ENCODE results near the gene SSC5D.

DNA sequence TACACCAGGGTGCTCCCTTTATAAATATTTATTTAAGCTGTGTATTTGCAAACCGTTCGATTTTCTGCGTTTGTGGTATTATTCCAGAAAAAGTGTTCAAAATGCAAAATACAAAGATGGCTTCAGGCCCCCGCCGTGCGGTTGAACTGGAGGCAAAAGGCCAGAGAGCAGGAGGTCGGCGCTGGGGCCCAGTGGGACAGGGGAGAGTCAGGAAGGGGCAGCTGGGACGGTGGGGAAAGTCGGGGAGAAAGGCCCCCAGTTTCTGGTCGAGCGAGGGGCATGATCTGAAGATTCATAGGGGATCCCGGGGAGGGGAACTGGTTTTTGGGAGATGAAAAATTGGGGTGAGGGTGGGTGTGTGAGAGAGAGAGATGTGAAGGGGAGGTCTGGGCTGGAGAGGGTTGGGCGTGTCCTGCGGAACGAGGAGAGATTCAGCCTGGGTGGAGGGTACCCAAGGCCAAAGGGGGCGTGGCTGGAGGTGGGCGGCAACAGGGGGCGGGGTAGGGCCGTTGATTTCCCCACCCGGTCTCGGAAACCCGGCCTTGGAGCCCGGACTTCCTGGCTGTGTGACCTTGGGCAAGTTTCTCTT is 27.5 kb upstream of the SSC5D start:
- TF ChIP-seq, protein P1, sequence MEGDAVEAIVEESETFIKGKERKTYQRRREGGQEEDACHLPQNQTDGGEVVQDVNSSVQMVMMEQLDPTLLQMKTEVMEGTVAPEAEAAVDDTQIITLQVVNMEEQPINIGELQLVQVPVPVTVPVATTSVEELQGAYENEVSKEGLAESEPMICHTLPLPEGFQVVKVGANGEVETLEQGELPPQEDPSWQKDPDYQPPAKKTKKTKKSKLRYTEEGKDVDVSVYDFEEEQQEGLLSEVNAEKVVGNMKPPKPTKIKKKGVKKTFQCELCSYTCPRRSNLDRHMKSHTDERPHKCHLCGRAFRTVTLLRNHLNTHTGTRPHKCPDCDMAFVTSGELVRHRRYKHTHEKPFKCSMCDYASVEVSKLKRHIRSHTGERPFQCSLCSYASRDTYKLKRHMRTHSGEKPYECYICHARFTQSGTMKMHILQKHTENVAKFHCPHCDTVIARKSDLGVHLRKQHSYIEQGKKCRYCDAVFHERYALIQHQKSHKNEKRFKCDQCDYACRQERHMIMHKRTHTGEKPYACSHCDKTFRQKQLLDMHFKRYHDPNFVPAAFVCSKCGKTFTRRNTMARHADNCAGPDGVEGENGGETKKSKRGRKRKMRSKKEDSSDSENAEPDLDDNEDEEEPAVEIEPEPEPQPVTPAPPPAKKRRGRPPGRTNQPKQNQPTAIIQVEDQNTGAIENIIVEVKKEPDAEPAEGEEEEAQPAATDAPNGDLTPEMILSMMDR (conservative IDR thresholded peaks at IDR 0.05; ENCODE audit: low read depth in 2 of 2): no peak
- TF ChIP-seq EZH2 (IDR thresholded peaks at IDR 0.05; ENCODE audit: low read depth, unreplicated experiment) (no peak), POLR2AphosphoS5 (IDR thresholded peaks at IDR 0.05; ENCODE audit: low read depth) (no peak), REST (IDR thresholded peaks at IDR 0.05; ENCODE audit: unreplicated experiment) (no peak), ETS1 (IDR thresholded peaks at IDR 0.05) (no peak; the same call in 1 of the 2 replicates), EZH2phosphoT487 (IDR thresholded peaks at IDR 0.05; ENCODE audit: unreplicated experiment) (no peak), CREB1 (CRISPR knock-in tag; IDR thresholded peaks at IDR 0.05; ENCODE audit: low read depth) (no peak), ZNF331 (CRISPR knock-in tag; IDR thresholded peaks at IDR 0.05; ENCODE audit: low read depth) (no peak), NANOG (IDR thresholded peaks at IDR 0.05; ENCODE audit: borderline replicate concordance) (no peak), JUNB (IDR thresholded peaks at IDR 0.05; ENCODE audit: unreplicated experiment) (no peak)
- TF ChIP-seq, protein P2, sequence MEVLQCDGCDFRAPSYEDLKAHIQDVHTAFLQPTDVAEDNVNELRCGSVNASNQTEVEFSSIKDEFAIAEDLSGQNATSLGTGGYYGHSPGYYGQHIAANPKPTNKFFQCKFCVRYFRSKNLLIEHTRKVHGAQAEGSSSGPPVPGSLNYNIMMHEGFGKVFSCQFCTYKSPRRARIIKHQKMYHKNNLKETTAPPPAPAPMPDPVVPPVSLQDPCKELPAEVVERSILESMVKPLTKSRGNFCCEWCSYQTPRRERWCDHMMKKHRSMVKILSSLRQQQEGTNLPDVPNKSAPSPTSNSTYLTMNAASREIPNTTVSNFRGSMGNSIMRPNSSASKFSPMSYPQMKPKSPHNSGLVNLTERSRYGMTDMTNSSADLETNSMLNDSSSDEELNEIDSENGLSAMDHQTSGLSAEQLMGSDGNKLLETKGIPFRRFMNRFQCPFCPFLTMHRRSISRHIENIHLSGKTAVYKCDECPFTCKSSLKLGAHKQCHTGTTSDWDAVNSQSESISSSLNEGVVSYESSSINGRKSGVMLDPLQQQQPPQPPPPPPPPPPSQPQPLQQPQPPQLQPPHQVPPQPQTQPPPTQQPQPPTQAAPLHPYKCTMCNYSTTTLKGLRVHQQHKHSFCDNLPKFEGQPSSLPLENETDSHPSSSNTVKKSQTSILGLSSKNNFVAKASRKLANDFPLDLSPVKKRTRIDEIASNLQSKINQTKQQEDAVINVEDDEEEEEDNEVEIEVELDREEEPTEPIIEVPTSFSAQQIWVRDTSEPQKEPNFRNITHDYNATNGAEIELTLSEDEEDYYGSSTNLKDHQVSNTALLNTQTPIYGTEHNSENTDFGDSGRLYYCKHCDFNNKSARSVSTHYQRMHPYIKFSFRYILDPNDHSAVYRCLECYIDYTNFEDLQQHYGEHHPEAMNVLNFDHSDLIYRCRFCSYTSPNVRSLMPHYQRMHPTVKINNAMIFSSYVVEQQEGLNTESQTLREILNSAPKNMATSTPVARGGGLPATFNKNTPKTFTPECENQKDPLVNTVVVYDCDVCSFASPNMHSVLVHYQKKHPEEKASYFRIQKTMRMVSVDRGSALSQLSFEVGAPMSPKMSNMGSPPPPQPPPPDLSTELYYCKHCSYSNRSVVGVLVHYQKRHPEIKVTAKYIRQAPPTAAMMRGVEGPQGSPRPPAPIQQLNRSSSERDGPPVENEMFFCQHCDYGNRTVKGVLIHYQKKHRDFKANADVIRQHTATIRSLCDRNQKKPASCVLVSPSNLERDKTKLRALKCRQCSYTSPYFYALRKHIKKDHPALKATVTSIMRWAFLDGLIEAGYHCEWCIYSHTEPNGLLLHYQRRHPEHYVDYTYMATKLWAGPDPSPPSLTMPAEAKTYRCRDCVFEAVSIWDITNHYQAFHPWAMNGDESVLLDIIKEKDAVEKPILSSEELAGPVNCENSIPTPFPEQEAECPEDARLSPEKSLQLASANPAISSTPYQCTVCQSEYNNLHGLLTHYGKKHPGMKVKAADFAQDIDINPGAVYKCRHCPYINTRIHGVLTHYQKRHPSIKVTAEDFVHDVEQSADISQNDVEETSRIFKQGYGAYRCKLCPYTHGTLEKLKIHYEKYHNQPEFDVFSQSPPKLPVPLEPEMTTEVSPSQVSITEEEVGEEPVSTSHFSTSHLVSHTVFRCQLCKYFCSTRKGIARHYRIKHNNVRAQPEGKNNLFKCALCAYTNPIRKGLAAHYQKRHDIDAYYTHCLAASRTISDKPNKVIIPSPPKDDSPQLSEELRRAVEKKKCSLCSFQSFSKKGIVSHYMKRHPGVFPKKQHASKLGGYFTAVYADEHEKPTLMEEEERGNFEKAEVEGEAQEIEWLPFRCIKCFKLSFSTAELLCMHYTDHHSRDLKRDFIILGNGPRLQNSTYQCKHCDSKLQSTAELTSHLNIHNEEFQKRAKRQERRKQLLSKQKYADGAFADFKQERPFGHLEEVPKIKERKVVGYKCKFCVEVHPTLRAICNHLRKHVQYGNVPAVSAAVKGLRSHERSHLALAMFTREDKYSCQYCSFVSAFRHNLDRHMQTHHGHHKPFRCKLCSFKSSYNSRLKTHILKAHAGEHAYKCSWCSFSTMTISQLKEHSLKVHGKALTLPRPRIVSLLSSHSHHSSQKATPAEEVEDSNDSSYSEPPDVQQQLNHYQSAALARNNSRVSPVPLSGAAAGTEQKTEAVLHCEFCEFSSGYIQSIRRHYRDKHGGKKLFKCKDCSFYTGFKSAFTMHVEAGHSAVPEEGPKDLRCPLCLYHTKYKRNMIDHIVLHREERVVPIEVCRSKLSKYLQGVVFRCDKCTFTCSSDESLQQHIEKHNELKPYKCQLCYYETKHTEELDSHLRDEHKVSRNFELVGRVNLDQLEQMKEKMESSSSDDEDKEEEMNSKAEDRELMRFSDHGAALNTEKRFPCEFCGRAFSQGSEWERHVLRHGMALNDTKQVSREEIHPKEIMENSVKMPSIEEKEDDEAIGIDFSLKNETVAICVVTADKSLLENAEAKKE (CRISPR knock-in tag; IDR thresholded peaks at IDR 0.05): no peak
